ENCODE results near the gene MACROD2.

MACROD2 gene

GRCh38 chr20:15859061-15859460 is 1863.7 kb downstream of the MACROD2 start:
- TF ChIP-seq TAF1 (IDR thresholded peaks at IDR 0.05; ENCODE audit: borderline replicate concordance, insufficient read depth, low read length) (no peak), SIN3A (IDR thresholded peaks at IDR 0.05; ENCODE audit: borderline replicate concordance, insufficient read depth, low read length) (no peak)

GRCh38 chr20:15860850-15861249 is 1865.5 kb downstream of the MACROD2 start:
- no peak for TF ChIP-seq TAF1 (IDR thresholded peaks at IDR 0.05; ENCODE audit: borderline replicate concordance, insufficient read depth, low read length)
- no peak for TF ChIP-seq FOXP2 (optimal IDR thresholded peaks at IDR 0.05; ENCODE audit: borderline replicate concordance, extremely low read depth, extremely low read length, insufficient read depth)
- no peak for TF ChIP-seq POLR2AphosphoS5 (IDR thresholded peaks at IDR 0.05; ENCODE audit: low read depth, low read length)
- TF ChIP-seq SIN3A (IDR thresholded peaks at IDR 0.05; ENCODE audit: borderline replicate concordance, insufficient read depth, low read length) = no peak
- TF ChIP-seq, protein P1, sequence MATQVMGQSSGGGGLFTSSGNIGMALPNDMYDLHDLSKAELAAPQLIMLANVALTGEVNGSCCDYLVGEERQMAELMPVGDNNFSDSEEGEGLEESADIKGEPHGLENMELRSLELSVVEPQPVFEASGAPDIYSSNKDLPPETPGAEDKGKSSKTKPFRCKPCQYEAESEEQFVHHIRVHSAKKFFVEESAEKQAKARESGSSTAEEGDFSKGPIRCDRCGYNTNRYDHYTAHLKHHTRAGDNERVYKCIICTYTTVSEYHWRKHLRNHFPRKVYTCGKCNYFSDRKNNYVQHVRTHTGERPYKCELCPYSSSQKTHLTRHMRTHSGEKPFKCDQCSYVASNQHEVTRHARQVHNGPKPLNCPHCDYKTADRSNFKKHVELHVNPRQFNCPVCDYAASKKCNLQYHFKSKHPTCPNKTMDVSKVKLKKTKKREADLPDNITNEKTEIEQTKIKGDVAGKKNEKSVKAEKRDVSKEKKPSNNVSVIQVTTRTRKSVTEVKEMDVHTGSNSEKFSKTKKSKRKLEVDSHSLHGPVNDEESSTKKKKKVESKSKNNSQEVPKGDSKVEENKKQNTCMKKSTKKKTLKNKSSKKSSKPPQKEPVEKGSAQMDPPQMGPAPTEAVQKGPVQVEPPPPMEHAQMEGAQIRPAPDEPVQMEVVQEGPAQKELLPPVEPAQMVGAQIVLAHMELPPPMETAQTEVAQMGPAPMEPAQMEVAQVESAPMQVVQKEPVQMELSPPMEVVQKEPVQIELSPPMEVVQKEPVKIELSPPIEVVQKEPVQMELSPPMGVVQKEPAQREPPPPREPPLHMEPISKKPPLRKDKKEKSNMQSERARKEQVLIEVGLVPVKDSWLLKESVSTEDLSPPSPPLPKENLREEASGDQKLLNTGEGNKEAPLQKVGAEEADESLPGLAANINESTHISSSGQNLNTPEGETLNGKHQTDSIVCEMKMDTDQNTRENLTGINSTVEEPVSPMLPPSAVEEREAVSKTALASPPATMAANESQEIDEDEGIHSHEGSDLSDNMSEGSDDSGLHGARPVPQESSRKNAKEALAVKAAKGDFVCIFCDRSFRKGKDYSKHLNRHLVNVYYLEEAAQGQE (IDR thresholded peaks at IDR 0.05; ENCODE audit: insufficient read depth in 1 of 2, low read depth in 2 of 2, low read length in 2 of 2) = no peak

DNA sequence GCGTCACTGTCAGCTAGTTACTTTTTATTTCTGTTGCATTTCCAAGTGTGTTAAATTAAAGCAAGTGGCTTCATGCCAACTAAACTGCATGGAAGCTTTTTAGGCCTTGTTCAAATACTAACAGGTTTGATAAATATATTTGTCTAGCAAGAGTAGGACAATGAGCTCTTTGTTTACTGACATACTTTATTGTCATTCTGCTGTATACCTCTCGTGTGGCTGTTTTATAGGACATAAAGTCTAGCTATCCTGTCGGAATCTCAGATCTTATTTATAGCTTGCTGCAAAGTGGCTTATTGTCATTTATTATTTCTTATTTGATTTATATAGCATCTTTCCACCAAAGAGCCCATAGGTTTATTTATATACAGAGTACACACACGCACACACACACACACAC is 1866.9 kb downstream of the MACROD2 start:
- TF ChIP-seq, protein P1 (IDR thresholded peaks at IDR 0.05; ENCODE audit: insufficient read depth in 1 of 2, low read depth in 2 of 2, low read length in 2 of 2) = no peak
- TF ChIP-seq POLR2AphosphoS5 (IDR thresholded peaks at IDR 0.05; ENCODE audit: low read depth, low read length) = no peak
- TF ChIP-seq FOXP2 (optimal IDR thresholded peaks at IDR 0.05; ENCODE audit: borderline replicate concordance, extremely low read depth, extremely low read length, insufficient read depth) = no peak
- TF ChIP-seq TAF1 (IDR thresholded peaks at IDR 0.05; ENCODE audit: borderline replicate concordance, insufficient read depth, low read length) = no peak
- no peak for TF ChIP-seq SIN3A (IDR thresholded peaks at IDR 0.05; ENCODE audit: borderline replicate concordance, insufficient read depth, low read length)

DNA sequence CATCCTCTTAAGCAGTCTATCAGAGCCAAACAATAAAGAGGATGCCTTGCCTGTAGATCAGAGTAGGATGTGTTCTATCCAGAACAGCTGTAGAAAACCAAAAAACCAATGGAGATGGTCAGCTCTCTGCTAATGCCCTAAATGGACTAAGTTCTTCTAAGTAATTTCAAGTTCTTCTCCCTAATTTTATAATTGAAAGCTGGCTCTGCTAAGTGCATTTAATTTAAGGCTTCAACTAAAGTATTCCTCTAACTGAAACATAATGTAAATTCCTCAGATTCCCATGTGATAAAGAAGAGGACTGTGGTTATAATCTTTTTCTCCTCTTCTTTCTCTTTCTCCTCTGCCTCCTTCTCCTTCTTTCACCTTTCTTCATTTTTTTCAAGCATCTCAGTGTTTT is 1868.4 kb downstream of the MACROD2 start:
- TF ChIP-seq POLR2AphosphoS5 (IDR thresholded peaks at IDR 0.05; ENCODE audit: low read depth, low read length) (no peak), FOXP2 (optimal IDR thresholded peaks at IDR 0.05; ENCODE audit: borderline replicate concordance, extremely low read depth, extremely low read length, insufficient read depth) (no peak), SIN3A (IDR thresholded peaks at IDR 0.05; ENCODE audit: borderline replicate concordance, insufficient read depth, low read length) (no peak), TAF1 (IDR thresholded peaks at IDR 0.05; ENCODE audit: borderline replicate concordance, insufficient read depth, low read length) (no peak)
- TF ChIP-seq, protein P1 (IDR thresholded peaks at IDR 0.05; ENCODE audit: insufficient read depth in 1 of 2, low read depth in 2 of 2, low read length in 2 of 2) = no peak

DNA sequence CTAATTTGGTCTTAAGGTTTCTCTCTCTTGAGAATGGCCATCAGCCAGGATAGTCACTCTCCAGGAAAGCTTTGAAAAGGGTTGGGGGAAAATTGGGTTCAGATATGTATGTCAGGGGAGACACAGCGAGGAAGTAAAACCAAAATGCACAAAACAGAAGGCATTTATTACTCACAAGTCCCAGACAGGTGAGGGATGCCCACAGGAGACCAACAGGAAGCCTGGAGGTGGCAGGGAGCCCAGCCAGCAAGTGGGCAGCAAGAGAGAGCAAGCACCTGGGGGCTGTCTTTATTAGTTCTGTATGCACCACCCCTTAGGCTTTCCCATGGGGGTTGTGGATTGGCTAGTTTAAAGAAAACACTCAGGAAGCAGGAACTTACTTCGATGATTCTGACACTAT is 1870.2 kb downstream of the MACROD2 start:
- TF ChIP-seq POLR2AphosphoS5 (IDR thresholded peaks at IDR 0.05; ENCODE audit: low read depth, low read length) (no peak), TAF1 (IDR thresholded peaks at IDR 0.05; ENCODE audit: borderline replicate concordance, insufficient read depth, low read length) (no peak), FOXP2 (optimal IDR thresholded peaks at IDR 0.05; ENCODE audit: borderline replicate concordance, extremely low read depth, extremely low read length, insufficient read depth) (no peak), SIN3A (IDR thresholded peaks at IDR 0.05; ENCODE audit: borderline replicate concordance, insufficient read depth, low read length) (no peak)
- TF ChIP-seq, protein P1 (IDR thresholded peaks at IDR 0.05; ENCODE audit: insufficient read depth in 1 of 2, low read depth in 2 of 2, low read length in 2 of 2) = no peak
